HFF-Myc (cell line): ENCODE results near the gene BID.

Source experiments
- DNase-seq: peaks from one replicate; pipeline ENCODE4 v3.0.0-alpha.2; 2011; ENCODE audit warnings: low read depth; ENCODE audit errors: extremely low read depth
- H3K4me3 ChIP-seq: replicated peaks from 2 replicates; pipeline ENCODE4 v1.5.1; 2011; ENCODE audit warnings: low read depth, mild to moderate bottlenecking, control low read depth, low read length
- TF ChIP-seq, protein P1 (sequence below): IDR thresholded peaks from 2 replicates; pipeline ENCODE4 v1.5.1; 2012; ENCODE audit warnings: mild to moderate bottlenecking, low read depth, low read length, control low read depth; ENCODE audit errors: missing control alignments

The BID gene

DNA sequence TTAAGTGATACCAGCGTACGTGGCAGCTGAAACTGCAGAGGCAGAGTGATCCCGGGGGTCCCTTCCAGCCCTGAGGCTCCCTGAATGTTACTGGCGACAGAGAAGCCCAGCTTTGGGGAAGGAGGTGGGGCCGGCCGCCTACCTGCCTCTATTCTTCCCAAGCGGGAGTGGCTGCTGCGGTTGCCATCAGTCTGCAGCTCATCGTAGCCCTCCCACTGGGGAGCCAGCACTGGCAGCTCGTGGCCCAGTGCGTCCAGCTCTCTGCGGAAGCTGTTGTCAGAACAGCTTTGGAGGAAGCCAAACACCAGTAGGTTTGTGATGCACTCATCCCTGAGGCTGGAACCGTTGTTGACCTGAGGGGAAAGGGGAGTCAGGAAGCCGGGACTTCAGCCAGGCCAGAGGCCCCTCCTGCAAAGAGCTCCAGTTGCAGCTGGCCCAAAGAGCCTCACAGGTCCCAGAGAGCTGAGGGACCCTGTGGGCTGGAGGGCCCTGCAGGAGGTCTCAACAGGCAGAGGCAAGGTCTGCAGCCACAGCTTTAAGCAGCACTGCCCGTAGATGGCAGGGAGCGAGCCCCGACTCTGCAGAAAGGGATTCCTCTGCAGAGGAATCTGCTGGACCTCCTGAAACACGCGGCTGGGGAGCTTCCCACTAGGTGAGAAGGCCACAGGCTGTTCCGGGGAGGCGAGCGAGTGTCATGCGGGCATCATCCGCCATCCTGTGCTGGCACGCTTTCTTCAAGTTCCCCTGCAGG, 30.4 kb downstream of the BID start:
- TF ChIP-seq, protein P1, sequence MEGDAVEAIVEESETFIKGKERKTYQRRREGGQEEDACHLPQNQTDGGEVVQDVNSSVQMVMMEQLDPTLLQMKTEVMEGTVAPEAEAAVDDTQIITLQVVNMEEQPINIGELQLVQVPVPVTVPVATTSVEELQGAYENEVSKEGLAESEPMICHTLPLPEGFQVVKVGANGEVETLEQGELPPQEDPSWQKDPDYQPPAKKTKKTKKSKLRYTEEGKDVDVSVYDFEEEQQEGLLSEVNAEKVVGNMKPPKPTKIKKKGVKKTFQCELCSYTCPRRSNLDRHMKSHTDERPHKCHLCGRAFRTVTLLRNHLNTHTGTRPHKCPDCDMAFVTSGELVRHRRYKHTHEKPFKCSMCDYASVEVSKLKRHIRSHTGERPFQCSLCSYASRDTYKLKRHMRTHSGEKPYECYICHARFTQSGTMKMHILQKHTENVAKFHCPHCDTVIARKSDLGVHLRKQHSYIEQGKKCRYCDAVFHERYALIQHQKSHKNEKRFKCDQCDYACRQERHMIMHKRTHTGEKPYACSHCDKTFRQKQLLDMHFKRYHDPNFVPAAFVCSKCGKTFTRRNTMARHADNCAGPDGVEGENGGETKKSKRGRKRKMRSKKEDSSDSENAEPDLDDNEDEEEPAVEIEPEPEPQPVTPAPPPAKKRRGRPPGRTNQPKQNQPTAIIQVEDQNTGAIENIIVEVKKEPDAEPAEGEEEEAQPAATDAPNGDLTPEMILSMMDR = no peak
- H3K4me3 ChIP-seq = no peak overlapping the region
- DNase-seq = no peak

DNA sequence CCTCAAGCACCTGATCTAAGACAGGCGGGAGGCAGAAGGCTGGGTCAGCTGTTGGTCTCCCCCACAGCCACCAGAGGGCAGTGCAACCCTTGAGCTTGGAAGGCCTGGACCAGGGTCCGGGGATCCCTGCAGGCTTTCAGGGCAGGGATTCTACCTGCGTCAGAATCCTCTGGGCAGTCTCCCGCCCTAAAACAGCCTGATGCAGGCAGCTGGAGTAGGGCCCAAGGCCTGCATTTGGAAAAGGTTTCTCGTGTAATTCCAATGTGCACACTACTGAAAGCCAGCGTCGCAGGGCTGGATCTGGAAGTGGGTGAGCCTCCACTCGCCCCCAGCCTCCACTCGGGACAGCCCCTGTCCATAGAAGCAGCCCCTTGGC, 31.8 kb downstream of the BID start:
- no peak overlapping the region for H3K4me3 ChIP-seq
- peak; percentile 51 for DNase-seq
- TF ChIP-seq, protein P1 = peak; percentile 82

DNA sequence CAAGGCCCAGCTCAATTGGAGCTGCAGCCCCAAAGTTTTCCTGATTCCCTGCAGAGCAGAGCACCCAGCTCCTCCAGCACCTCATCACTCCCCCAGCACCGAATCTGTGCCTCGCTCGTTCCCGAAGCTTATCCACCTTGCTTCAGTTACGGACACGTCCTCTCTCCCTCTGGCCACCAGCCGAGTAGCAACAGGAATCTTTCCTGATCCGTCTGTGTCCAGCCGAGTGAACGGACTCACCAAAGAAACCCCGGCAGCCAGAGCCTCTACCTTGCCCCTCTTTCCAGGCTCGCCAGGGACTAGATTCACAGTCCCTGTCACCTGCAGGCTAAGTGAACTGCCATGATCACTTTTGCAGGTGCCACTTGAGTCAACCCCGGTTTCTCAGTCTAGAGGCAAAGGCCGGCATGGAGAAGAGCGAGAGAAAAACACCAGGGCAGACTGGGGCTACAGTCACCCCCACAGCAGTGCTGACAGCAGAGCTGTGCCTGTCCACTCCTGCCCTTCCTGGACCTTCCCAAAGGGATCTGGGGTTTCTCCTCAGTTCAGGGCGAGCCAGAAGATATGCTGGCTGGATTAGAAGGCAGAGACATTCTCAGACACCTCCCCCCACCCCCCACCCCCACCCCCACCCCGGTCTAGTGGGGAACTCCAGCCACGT, 32.3 kb downstream of the BID start:
- no peak for DNase-seq
- TF ChIP-seq, protein P1 = no peak

DNA sequence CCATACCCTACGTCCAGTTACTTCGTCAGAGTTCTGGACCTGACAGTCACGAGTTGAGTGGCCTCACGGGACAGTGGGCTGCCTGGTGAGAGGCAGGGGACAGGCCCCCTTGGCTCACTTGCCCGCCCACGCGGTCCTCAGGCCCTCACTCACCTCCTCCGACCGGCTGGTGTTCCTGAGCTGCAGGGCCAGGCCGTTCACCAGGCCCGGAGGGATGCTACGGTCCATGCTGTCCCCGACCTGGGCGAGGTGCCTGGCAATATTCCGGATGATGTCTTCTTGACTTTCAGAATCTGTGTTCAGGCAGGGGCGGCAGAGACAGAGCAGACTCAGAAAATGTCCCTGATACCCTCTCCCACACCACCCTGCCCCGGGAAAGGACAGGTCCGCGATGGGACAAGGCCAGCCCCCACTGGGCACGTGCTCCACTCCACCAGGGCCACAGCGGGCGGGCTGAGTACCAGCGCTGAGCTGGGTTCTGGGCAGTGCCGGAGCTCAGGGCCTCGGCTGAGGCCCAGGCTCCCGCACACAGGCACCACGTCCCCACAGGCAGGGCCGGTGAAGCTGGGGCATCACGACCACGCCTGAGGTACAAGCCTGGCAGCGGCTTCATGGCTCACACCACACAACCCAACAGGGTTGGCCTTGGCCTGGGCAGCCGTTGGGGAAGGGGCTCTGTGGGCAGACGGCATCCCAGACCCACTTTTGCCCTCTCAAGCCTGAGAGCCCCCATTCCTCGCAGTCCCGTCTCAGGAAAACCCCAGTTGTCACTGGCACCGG, 34.9 kb downstream of the BID start:
- H3K4me3 ChIP-seq = no peak overlapping the region
- no peak for DNase-seq
- TF ChIP-seq, protein P1 = no peak

More for the DNA sequence above, 32.3 kb downstream of the BID start:
- no peak overlapping the region for H3K4me3 ChIP-seq

DNA sequence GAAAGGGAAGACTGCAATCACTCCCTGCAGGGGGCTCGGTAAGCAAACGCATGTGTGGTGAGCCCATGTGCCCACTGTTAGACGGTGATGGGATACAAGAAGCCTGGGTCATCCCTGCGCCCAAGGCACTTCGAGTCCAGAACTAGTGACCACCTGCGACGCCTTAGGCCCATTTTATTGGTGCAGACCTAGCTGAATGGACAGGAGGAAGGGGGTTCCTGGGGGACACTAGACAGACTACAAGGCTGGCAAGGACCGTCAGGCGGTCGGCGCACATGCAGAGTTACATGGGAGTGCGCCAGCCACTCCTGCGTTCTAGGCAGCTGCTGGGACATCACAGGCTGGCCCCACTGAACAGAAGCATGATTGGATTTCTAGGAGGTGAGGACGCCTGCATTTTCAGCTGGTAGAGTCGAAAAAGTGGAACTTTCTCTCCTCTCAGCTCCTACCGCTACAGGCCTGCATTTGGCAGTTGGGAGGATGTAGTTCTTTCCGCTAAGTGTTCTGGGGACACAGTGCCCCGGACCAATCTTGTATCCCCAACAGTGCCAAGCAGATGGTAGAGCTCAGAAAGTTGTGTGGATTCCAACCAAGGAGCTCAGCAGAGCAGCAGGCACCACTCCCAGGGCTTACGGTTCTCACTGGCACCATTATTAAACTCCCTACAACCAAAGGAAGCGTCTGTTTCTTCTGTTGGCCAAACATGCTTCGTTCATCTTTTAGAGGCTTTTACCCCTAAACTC, 35.7 kb downstream of the BID start:
- TF ChIP-seq, protein P1 = no peak
- DNase-seq = no peak

DNA sequence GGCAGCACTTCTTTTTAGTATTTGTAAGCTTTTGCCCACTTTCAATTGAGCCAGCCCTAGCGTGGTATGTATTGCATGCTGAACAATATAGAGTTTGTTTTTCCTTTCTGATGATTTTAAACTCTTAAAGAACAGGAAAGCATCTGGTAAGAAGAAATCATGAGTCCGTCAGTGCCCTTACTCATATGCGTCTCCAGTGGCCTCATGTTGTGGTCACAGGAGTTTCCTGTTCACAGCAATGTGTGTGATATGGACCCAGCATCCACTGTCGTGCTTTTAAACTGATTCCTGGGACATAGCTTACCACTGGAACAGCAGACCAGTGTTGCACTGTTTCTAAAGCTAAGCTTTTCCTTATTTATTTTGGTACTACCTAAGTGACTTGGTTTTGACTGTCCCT, 40.1 kb downstream of the BID start:
- H3K4me3 ChIP-seq = no peak overlapping the region
- TF ChIP-seq, protein P1 = no peak
- no peak for DNase-seq

More for the DNA sequence above, 35.7 kb downstream of the BID start:
- H3K4me3 ChIP-seq = no peak overlapping the region
